Erythroblast (primary cell): ENCODE measurements around the gene NAP1L4.

Source experiments
- GATA1 ChIP-seq: IDR thresholded peaks from 2 replicates; pipeline ENCODE4 v1.6.1; 2011; ENCODE audit warnings: low read depth, mild to moderate bottlenecking, control low read depth, low read length, moderate library complexity
- POLR2A ChIP-seq: IDR thresholded peaks from 2 replicates; pipeline ENCODE4 v1.6.1; 2011; ENCODE audit warnings: mild to moderate bottlenecking, low read length

DNA sequence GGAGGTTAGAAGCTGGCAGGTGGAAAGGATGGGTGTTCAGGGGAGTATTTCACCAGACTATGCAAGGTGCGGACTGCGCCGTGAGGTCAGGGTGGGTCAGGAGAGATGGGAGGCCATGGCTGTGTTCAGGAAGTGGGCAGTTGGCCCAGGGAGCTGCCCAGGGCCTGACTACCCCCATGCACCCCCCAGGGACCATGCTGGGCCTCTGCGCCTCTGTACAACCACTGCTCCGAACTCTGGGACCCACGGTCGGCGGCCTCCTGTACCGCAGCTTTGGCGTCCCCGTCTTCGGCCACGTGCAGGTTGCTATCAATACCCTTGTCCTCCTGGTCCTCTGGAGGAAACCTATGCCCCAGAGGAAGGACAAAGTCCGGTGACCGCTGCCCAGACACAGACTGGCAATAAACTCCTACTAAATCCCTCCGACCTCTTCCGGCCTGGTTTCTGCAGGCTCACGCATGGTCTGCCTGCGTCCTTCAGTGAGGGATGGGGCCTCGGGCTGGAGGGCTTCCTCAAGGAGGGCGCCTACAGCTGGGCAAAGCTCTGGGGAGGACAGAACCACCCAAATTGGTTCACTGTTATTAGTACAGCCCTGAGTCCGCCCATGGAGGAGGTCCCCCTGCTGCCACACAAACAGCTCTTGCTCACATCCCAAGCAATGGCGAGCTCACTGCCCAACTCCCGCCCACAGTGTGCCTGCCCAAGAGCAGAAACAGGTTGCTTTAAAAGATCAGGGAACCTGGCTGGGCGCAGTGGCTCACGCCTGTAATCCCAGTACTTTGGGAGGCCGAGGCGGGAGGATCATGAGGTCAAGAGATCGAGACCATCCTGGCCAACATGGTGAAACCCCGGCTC lies 67.1 kb downstream of the NAP1L4 start:
- TF ChIP-seq POLR2A (no peak), GATA1 (no peak)
